ENCODE measurements around the gene DPF1. TPM values are rescaled to one million over a fixed set of nuclear protein-coding genes. Genes with fewer than 3 reads are reported as not detected.

DPF1 gene
- total RNA-seq, 1 donor from 2014 or later, result not detected

DNA sequence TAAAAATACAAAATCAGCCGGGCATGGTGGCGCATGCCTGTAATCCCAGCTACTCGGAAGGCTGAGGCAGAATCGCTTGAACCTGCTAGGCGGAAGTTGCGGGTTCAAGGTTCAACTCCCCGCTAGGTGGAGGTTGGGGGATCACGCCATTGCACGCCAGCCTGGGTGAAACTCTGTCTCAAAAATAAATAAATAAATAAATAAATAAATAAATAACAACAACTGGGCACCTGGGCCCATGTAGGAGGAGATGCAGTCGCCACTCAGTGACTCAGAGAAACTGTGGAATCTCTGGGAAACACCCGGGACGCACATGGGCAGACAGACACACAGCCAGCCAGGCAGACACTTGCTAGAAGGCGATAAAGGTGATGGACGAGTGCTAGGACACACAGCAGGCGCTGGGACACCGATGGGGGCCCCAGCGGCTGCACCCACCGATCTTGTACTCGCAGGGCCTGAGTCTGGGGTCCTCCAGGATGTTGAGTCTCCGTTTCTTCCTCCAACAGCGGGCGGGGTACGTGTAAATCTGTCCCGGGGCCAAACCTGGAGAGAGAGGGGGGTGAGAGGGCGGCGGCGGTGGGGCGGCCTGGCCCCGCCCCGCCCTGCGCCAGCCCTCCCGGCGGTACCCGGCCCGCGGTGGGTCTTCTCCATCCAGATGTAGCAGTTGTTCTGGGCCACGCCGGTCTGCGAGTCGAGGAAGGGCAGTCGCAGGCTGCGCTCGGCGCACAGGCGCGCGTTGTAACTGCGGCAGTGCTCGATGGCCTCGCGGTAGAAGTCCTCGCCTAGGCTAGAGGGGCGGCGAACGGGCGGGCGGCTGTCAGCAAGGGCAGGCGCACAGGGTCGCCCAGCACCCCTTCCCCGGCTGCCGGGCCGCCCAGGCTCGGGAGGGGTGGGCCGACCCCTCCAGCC lies 1.8 kb downstream of the DPF1 start:
- ATAC-seq, result no peak
- no peak for DNase-seq (ENCODE audit: low spot score)

DNA sequence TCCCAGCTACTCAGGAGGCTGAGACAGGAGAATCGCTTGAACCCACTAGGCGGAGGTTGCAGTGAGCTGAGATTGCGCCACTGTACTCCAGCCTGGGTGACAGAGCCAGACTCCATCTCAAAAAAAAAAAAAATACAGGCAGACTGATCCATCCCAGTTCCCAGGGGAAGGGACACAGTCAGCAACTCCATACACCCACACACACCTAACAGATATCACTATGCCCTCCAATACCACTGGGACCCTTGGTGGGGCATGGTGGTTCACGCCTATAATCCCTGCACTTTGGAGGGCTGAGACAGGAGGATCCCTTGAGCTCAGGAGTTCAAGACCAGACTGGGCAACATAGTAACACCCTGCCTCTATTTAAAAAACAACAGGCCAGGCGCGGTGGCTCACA lies 2.6 kb downstream of the DPF1 start:
- ATAC-seq, result no peak
- no peak for DNase-seq (ENCODE audit: low spot score)

DNA sequence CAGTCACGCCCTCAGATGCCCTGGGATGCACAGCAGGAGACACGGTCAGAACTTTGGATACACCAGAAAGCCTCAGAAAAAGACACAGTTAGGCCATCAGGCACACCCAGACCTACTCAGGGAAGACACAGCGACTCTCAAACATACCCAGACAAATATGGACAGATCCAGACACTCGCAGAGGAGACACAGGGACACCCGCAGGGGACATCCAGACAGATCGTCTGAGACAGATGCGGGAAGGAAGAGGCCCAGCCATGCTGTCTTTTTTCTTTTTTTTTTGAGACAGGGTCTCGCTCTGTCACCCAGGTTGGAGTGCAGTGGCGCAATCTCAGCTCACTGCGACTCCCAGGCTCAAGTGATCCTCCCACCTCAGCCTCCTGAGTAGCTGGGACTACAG lies 4.8 kb downstream of the DPF1 start:
- ATAC-seq, result no peak
- DNase-seq (ENCODE audit: low spot score), result no peak

DNA sequence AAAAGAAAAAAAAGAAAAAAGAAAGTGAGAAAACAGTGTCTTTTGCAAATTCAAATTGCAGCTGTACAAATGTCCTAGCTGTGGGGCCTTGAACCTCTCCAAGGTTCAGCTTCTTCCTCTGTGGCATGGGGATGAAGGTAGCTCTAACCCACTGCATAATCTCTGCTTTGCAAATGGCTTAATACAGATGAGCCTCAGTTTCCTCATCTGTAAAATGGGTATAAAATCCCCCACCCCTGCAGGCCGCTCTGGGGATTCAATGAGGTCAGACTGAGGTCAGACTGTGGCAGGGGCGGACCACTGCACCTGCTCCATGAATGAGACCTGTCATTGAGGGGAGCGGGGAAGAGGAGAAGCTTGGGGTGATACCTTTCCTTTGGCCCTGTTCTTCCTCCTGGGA lies 5.8 kb downstream of the DPF1 start:
- ATAC-seq (no peak), DNase-seq (ENCODE audit: low spot score) (no peak)

DNA sequence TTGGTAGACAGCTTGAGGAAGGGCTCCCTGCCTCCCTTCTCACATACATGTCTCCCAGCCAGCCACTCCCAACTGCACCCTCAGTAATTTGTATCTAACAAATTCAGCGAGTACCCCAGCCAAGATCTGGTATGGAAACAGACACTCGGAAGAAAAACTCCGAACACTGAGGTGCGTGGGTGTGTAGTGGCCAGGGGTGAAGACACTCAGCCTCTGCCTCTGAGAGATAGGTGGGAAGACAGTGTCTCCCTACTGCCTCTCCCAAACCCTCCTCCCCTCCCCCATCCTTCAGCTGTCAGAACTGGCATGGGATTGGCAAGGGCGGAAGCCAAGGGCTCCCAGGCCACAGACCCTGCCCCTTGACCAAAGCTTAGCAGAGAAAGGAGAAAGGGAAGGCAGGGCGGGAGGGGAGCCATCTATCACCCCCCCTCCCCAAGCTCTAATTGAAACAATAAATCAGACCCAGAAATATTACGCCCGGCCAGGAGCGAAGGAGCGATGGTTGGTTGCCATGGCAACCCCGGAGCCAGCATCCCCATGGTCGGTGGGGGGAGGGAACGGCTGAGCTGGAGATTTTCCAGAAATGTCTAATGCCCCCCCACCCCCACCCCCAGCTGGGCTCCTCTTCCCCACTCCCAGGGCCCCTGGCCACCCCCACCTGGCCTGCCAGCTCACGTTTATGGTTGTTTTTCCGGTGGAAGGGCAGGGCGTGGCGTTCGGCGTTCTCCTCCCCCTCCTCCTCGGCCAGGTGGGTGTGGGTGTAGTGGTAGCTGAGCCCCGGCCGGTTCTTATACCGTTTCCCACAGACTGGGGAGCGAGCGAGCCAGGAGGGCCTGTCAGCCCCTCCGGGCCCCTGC lies 7.0 kb downstream of the DPF1 start:
- DNase-seq (ENCODE audit: low spot score) (no peak), ATAC-seq (no peak)

DNA sequence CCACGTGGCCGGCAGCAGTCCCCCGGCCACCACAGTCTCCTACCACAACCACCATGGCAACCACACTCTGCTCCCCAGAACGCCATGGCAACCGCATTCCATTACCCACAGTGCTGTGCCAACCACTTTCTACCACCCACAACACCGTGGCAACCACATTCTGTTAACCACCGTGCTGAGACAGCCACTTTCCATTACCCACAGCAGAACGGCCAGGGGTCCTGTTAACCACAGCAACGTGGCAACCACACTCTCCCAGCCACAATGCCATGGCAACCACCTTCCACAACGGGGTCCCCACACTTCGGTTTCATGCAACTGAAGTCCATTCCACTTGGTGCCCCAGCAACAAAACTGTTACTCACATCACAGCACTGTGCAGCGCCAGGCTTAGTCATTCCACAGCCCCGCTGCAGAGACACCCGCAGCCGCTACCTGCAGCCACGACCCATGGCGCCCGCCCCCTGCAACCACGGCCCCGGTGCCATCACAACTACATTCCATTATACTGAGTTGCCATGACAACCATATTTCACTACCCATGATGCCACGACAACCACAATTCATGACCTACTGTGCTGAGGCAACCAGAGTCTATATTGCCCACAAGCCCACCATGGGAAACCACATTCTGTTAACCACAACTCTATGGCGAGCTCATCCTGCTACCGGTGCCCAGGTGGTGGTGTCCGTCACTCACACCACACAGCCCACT lies 10.0 kb downstream of the DPF1 start:
- DNase-seq (ENCODE audit: low spot score) (no peak), ATAC-seq (no peak)

DNA sequence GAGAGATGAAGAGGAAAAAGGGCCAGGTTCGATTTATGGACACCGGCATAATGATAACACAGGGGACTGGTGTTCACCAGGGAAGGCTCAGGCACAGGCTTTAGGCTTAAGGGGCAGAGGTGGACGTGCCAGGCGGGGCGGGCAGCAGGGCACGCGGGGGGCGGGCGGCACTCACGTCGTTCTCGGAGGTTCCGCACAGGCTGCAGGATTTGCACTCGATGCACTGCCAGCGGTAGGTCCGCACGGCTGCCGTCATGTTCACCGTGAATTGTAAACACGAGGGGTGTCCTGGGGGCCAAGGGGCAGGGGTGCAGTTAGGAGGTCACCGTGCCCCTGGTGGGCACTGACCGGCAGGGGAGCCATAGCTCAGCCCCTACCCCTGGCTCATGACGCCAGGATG lies 10.6 kb downstream of the DPF1 start:
- DNase-seq (ENCODE audit: low spot score) (no peak), ATAC-seq (no peak)

DNA sequence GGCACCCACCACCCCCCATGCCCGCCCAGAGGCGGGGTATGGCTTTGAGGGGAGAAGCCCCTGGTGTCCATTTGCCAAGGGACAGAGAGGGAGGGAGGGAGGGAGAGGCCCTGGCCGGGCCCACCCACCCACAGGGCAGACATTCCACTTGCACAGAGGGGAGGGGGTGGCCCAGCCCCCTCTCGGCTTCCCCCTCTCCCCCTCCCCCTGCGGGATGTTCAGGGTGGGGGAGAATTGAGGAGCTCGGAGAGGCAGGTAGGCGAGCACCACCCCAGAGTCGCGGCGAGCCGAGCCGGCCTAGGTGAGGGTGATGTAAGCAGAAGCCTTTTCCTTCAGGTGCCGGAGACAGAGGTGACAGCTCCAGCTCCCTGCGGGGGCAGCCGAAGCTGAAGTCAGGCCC lies 12.3 kb downstream of the DPF1 start:
- no peak for ATAC-seq
- no peak for DNase-seq (ENCODE audit: low spot score)

DNA sequence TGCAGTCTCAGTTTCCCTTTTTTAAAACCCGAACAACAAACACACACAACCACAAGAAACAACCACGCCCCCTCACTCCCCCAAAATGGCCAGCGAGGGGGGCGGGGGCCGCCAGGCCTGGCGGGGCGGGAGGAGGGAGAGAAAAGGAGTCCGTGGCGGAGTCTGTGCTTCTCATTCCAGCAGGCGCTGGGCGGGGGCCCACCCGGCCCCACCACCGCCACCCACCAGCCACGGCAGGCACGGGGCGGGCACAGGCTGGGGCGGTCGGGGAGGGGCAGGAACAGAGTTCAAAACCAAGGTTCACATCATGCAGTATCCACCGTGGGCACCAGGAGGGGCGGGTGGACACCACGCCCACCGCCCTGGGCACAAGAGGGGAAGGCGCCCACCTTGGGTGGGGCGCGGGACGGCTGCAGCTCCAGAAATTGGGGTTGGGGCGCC lies 12.9 kb downstream of the DPF1 start:
- no peak for DNase-seq (ENCODE audit: low spot score)
- peak; percentile 22 for ATAC-seq

DNA sequence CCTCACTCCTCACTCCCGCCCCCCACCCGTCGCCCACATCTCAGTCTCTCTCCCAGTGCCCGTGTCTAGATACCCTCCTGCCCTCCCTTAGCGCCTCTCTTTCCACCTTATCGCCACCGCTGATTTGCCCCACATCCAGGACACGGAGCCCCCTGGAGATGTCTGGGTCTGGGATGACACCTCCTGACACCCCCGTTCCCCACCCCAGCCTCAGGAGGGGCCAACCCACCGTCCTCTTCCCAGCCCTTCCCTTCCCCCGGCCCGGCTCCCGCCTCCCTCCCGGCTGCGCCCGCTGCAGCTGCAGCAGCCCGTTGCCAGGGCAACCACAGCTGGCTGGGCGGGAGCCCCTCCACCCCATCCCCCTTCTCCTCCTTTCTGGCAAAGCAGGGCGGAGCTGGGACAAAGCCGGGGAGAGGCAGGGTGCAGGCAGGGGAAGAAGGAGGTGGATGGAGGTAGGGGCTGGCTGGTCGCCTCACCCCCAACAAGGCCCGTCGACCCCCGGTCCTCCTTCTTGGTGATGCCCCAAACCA lies 13.5 kb downstream of the DPF1 start:
- ATAC-seq (no peak), DNase-seq (ENCODE audit: low spot score) (no peak)

DNA sequence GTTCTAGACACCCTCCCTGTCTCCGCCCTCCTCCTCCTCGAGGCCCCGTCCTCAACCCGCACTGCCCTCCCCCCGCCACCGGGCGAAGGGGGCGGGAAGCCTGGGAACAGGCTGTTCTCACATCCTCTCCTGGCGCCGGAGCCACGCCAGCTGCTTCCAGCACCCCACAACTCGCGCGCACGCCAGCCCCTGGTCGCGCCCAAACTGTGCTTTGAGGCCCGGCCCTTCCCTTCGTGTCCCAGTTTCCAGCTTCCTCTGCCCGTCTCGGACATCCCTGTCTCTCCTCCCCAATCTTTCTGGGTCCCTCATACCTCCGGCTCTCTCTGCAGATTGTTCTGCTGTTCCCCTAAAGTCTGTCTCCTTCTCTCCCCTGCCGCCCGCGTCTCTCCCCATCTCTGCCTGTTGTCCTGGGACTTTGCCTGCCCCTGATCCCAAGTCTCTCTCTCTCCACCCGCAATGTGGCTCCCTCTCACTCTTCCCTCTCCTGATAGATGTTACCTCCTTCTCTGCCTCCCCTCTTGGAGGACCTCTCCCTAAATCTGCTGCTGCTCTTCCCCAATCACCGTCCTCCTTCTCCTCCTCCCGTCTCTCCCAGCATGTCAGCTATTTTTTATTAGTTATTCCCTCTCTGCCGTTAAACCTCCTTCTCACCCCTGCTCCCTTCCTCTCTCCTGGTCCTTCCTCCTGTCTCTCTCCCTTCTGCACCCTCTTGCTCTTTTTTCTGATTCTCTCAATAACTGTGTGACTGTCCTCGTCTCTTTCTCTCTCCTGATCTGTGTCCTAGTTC lies 14.2 kb downstream of the DPF1 start:
- DNase-seq (ENCODE audit: low spot score) (no peak), ATAC-seq (no peak)

DNA sequence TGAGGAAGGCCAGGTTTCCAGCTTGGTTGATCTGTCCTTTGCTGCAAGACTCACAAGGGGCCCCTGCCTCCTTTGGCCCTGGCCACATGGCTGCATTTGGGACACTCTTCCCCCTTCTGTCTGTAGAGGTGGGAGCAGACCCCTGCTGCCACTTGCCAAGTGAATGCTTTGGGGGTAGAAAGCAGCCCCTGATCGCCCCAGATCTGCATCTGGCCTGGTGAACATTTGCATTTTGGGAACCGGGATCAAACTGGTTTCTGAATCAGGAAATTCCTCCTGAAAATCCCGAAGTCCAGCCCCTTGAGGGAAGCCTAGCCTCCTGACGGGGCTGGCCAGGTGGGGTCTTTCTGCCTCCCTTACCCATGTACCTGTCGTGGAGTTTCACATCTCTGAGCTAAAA lies 14.9 kb downstream of the DPF1 start:
- no peak for DNase-seq (ENCODE audit: low spot score)
- no peak for ATAC-seq

DNA sequence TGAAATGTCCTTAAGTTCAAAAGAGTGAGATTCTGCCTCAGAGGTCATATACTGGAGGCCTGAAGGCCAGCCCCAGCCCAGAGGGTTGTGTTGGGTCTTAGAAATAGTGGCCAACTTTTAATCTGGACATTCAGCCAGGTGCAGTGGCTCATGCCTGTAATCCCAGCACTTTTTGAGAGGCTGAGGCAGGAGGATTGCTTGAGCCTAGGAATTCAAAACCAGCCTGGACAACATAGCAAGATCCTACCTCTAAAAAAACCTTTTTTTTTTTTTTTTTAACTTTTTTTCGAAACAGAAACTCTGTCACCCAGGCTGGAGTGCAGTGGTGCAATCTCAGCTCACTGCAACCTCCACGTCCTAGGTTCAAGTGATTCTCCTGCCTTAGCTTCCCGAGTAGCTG lies 15.5 kb downstream of the DPF1 start:
- ATAC-seq, result no peak
- DNase-seq (ENCODE audit: low spot score), result no peak

DNA sequence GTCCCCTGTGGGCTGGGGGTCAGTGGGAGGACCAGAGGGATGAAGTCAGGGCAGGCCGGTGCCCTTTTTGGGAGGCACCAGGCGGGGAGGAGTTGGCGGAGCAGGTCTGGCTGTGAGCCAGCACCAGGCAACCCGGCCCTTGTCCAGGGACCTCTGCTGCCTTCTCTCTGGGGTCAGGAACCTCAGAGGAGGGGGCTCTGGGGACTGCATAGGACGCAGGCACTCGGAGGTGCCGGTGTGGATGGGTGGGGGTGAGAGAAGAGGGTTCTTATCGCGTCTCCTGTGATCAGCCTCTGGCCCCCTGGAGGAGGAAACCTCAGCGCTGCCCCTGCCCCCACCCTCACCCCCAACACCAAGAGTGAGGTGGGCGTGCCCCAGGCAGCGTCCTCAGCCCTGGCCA lies 16.5 kb downstream of the DPF1 start:
- no peak for ATAC-seq
- DNase-seq (ENCODE audit: low spot score), result no peak

DNA sequence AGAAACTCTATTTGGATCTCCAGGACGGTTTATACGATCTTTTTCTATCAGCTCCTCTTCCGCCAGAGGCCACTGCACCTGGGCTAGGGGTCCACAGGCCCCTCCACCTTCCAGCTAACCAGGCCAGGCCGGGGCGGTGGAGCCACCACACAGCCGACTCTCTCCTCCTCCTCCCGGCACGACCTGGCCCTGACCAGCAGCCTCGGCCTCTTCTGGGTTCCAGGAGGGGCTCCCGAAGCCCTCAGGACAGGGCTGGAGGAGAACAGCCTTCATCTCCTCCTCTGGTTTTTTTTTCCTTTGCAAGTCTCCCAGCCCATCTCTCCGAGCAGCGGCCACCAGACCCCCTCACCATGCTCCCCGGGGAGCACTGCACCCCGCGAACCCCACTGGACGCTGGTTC lies 17.1 kb downstream of the DPF1 start:
- ATAC-seq (no peak), DNase-seq (ENCODE audit: low spot score) (no peak)

DNA sequence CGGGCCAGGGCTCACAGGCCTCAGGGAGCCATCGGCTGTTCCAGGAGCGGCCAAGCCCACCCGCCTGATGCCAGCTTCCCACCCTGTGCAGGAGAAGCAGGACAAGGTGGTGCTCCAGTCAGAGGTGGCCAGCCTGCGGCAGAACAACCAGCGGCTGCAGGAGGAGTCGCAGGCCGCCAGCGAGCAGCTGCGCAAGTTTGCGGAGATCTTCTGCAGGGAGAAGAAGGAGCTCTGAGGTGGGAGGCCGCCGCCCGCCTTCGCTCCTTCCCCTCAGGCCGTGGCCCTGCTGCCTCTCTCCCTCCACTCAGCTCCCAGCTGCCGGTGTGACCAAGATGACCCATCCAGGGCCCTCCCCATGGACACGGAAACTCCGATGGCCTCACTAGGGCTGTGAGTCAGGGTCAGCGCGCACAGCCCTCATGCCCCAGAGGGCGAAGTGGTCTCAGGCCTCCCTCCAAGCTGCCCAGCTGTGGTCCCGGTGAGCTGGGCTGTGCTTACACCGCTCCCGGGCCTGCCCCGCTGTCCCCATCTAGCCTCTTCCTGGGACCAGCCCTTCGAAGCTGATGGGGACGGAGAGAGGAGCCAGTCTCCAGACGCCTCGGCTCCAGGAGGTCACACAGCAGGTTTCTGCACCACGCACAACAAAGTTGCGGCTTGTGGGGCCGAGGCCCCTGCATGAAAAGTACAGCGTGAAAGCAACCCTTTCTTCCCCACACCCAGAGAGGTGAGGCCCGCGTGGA lies 17.8 kb downstream of the DPF1 start:
- DNase-seq (ENCODE audit: low spot score), result no peak
- ATAC-seq, result no peak

DNA sequence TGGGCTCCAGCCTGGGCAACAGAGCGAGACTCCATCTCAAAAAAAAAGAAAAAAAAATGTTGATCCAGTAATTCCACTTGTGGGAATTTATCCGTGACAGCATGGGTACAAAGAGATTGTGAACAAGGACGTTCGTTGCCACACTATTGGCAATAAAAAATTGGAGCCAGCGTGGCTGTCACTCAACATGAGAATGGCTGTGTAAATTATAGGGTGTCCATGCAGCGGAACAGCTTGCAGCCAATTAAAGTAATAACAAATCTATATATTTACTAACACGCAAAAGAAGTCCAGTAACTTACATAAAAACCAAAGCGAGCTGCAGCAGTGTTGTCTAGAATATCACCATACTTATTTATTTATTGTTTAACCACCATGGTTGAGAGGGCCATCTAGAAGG lies 19.3 kb downstream of the DPF1 start:
- no peak for ATAC-seq
- no peak for DNase-seq (ENCODE audit: low spot score)

DNA sequence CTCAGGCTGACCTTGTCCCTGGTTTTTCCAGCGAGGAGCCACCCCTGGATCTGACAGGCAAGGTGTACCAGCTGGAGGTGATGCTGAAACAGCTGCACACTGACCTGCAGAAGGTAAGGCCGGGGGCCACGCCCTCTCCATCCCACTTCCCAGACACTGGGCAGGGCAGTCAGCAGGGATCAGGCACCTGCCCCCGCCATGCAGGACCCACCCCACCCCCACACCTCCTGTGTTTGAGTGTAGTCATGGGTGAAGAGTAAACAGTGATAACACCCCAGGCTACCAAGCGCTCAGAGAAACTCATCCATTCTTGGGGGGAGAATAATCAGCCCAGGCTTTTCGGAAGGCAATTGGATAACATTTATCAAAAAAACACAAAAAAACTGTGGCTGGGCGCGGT lies 19.9 kb downstream of the DPF1 start:
- DNase-seq (ENCODE audit: low spot score) (no peak), ATAC-seq (no peak)

DNA sequence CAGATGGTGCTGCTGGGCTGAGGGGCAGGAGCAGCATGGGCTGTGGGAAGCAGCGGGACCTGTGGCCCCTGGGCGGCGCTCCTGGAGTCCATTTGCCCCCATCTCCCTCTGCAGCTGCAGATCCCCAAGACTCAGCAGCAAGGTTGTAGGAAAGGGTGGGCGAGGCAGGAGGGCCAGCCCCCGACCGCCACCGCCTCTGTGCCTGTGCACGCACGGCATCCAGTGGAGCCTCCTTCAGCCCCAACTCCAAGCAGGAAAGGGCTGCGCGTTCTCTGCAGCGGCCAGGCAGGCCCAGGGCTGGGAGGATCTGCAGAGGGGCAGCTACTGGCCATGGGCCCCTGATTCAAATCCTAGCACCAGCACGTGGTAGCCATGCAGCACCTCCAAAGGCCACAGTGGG lies 20.8 kb downstream of the DPF1 start:
- no peak for DNase-seq (ENCODE audit: low spot score)
- ATAC-seq, result no peak

DNA sequence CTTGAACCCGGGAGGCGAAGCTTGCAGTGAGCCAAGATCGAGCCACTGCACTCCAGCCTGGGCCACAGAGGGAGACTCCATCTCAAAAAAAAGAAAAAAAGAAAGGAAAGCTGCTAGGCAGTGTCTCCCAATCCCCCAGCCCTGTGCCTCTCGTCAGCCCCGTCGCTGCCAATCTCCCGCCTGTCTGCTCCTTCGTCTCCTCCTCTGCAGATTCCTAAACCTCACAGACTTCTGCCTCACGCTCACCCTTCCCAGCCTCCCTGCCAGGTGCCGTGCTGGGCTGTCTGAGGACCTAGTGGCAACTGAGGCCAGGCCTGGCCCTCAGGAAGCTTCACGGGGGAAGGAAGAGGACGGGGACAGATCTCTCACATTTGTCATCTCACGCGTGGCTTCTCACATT lies 21.5 kb downstream of the DPF1 start:
- ATAC-seq, result no peak
- no peak for DNase-seq (ENCODE audit: low spot score)

All from left lobe of liver (tissue), 2 donors.